Fibroblast of the aortic adventitia (primary cell): Measurements from ENCODE around the gene FHDC1. TPM values are rescaled to one million over a fixed set of nuclear protein-coding genes. Genes with fewer than 3 reads are reported as not detected.

Experiments used
- DNase-seq: peaks from one replicate; pipeline ENCODE4 v3.0.0-alpha.2; 2010; ENCODE audit warnings: low read depth
- H3K4me3 ChIP-seq: 2 replicates; pipeline ENCODE4 v1.5.1; 2011; ENCODE audit warnings: low read depth, mild to moderate bottlenecking, control low read depth, low read length, moderate library complexity
- CTCF ChIP-seq: IDR thresholded peaks from 2 replicates; pipeline ENCODE4 v1.5.1; 2011; ENCODE audit warnings: mild to moderate bottlenecking, low read length, control low read depth, inconsistent platforms; ENCODE audit not compliant: insufficient read depth
- total RNA-seq: library from RNA; depleted of rRNA; stranded (reverse); fragments of >200 nt; gene quantifications from 2 replicates; pipeline ENCODE4 v1.2.3, GENCODE V29; 2012; ENCODE audit warnings: low replicate concordance

FHDC1 gene
- total RNA-seq, 1 donor = 0.09 TPM

GRCh38 chr4:152994038-152994437 lies 57.9 kb downstream of the FHDC1 start:
- no peak overlapping the region for H3K4me3 ChIP-seq
- DNase-seq = no peak
- TF ChIP-seq CTCF = no peak

GRCh38 chr4:152996111-152996571 lies 60.0 kb downstream of the FHDC1 start:
- no peak for TF ChIP-seq CTCF

GRCh38 chr4:152996672-152997071 lies 60.5 kb downstream of the FHDC1 start:
- TF ChIP-seq CTCF = no peak
- DNase-seq = no peak
- H3K4me3 ChIP-seq = no peak overlapping the region

More at GRCh38 chr4:152996111-152996571, 60.0 kb downstream of the FHDC1 start:
- no peak for DNase-seq
- H3K4me3 ChIP-seq = no peak overlapping the region

GRCh38 chr4:152997288-152997687 lies 61.2 kb downstream of the FHDC1 start:
- TF ChIP-seq CTCF = no peak
- no peak overlapping the region for H3K4me3 ChIP-seq
- no peak for DNase-seq

GRCh38 chr4:152997771-152998487 lies 61.8 kb downstream of the FHDC1 start:
- H3K4me3 ChIP-seq = no peak overlapping the region
- no peak for TF ChIP-seq CTCF
- DNase-seq = no peak

- H3K4me3 ChIP-seq = no peak overlapping the region
- TF ChIP-seq CTCF = no peak
- no peak for DNase-seq
Observed at GRCh38 chr4:152998861-152999260, 62.7 kb downstream of the FHDC1 start.
